ENCODE results near the gene FRMD3. TPM values are rescaled to one million over a fixed set of nuclear protein-coding genes. Genes with fewer than 3 reads are reported as not detected.

The FRMD3 gene
- total and polyA plus RNA-seq, 10 donors: 0.82 to 45.8 (median 18.9) TPM

DNA sequence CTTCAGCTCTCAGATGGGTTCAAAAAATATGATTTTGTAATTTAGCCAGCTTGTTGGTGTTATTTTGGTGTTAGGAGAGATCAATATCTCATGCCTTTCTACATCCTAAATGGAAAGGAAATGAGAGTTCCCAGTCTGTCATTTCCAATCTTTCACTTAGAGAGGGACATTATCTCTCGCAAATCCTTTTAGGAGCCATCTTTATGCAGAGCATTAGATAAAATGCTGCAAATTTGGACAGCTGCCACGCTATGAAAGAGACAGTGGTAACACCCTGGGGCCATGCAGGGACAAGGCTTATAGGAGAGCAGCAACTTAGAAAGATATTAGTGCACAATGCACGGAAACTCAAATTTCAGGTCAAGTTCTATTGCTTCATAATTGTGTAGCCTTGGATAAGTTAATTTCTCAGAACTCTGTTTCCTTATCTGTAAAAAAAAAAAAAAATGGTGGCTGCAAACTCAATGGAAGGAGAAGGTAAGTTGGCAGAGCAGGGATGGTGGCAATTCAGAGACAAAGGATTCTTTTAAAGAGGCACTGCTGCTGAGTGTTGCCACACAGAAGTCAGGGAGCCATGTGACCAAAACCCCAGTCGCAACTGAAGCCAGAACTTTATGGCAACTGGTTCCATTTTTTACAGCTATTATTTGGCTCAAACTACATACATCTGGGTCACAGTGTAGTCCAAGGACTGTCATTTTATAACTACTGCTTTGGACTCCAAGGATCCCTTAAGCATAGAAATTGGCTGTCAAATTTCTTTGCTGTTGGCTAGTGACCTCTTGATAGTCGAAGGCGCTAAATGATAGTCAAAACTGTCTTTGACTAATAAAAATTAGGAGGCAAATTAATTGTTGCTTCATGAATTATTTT is 210.2 kb downstream of the FRMD3 start:
- H3K27ac ChIP-seq: peak overlapping the region in 7 of 8 donors; percentile 14 to 50 (median 42)

DNA sequence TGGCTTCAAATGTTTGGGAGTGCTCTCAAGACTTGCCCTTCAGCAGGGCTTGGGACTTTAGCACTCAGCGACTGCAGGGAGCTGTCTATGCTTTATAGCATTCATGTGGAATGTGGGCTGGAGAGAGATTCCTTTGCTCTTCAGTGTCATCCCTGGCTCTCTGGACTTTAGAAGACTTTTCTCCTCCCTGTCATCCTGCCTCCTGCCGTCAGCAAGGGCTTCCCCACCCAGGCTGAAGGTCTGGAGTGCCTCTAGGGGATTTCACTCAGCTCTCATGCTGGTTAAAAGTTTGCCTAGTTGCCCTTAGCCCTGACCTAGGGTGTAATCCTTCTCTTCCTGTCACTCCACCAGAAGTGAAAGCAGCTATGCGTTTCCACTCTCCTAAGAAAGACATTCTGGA is 210.9 kb downstream of the FRMD3 start:
- Histone ChIP-seq H3K9me3 (peaks cover 0 to 10% (median 2%) of the 10 kb centered on the region in 8 donors), H3K27ac (peak overlapping the region in 7 of 8 donors; percentile 14 to 50 (median 42)), H3K27me3 (replicated peaks in 1 of 7) (no peaks in the 10 kb centered on the region), H3K4me3 (no peak overlapping the region), H3K36me3 (peaks cover 0 to 13% (median 0%) of the 10 kb centered on the region in 6 donors), H3K4me1 (peaks cover 0 to 17% (median 8%) of the 10 kb centered on the region in 6 donors)
- WGBS, 5 donors: 41 to 68% (median 55%) methylated on average over 3 of the region's 3 CpGs
- TF ChIP-seq, protein P1, sequence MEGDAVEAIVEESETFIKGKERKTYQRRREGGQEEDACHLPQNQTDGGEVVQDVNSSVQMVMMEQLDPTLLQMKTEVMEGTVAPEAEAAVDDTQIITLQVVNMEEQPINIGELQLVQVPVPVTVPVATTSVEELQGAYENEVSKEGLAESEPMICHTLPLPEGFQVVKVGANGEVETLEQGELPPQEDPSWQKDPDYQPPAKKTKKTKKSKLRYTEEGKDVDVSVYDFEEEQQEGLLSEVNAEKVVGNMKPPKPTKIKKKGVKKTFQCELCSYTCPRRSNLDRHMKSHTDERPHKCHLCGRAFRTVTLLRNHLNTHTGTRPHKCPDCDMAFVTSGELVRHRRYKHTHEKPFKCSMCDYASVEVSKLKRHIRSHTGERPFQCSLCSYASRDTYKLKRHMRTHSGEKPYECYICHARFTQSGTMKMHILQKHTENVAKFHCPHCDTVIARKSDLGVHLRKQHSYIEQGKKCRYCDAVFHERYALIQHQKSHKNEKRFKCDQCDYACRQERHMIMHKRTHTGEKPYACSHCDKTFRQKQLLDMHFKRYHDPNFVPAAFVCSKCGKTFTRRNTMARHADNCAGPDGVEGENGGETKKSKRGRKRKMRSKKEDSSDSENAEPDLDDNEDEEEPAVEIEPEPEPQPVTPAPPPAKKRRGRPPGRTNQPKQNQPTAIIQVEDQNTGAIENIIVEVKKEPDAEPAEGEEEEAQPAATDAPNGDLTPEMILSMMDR (IDR thresholded peaks at IDR 0.05 in 8 of 11, conservative IDR thresholded peaks at IDR 0.05 in 3 of 11): no peak
- TF ChIP-seq POLR2A (IDR thresholded peaks at IDR 0.05) (no peak), POLR2AphosphoS5 (IDR thresholded peaks at IDR 0.05) (no peak)
- no peak for DNase-seq
- intact Hi-C loops (cut with DNase I; ENCODE audit: low total_unique reads): no loop called here

More for the DNA sequence above, 210.2 kb downstream of the FRMD3 start:
- Histone ChIP-seq H3K27me3 (replicated peaks in 1 of 7) (no peaks in the 10 kb centered on the region), H3K4me3 (no peak overlapping the region), H3K36me3 (peaks cover 0 to 12% (median 0%) of the 10 kb centered on the region in 6 donors), H3K9me3 (peaks cover 0 to 9% (median 2%) of the 10 kb centered on the region in 8 donors), H3K4me1 (peaks cover 0 to 17% (median 8%) of the 10 kb centered on the region in 6 donors)
- 57 to 71% (median 62%) methylated on average over 6 of the region's 6 CpGs for WGBS, 5 donors
- intact Hi-C loops (cut with DNase I; ENCODE audit: low total_unique reads): no loop called here
- DNase-seq: no peak
- TF ChIP-seq POLR2A (IDR thresholded peaks at IDR 0.05) (no peak), POLR2AphosphoS5 (IDR thresholded peaks at IDR 0.05) (no peak)
- TF ChIP-seq, protein P1 (IDR thresholded peaks at IDR 0.05 in 8 of 11, conservative IDR thresholded peaks at IDR 0.05 in 3 of 11): no peak

DNA sequence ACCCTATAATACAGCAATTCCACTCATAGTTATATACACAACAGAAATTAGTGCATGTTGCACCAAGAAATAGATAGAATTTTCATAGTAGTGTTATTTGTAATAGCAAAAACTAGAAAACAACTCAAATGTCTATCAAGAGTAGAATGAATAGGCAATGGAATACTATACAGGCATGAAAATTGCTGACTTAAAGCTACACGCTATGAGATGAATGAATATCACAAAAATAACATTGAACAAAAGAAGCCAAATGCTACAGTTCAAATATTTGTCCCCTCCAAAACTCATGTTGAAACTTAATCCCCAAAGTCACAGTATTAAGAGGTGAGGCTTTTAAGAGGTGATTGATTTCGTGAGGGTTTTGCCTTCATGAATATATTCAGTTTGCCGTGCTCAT is 215.1 kb downstream of the FRMD3 start:
- Histone ChIP-seq H3K4me3 (no peak overlapping the region), H3K27me3 (replicated peaks in 1 of 7) (no peaks in the 10 kb centered on the region), H3K36me3 (peaks cover 0 to 19% (median 0%) of the 10 kb centered on the region in 6 donors), H3K9me3 (peaks cover 0 to 15% (median 0%) of the 10 kb centered on the region in 8 donors), H3K4me1 (peaks cover 0 to 16% (median 8%) of the 10 kb centered on the region in 6 donors), H3K27ac (no peak overlapping the region)
- intact Hi-C loops (cut with DNase I; ENCODE audit: low total_unique reads): no loop called here
- no peak for DNase-seq
- 91 to 99% (median 94%) methylated on average over 3 of the region's 3 CpGs for WGBS, 5 donors
- TF ChIP-seq, protein P1 (IDR thresholded peaks at IDR 0.05 in 8 of 11, conservative IDR thresholded peaks at IDR 0.05 in 3 of 11): no peak
- no peak for TF ChIP-seq POLR2A (IDR thresholded peaks at IDR 0.05)
- no peak for TF ChIP-seq POLR2AphosphoS5 (IDR thresholded peaks at IDR 0.05)

DNA sequence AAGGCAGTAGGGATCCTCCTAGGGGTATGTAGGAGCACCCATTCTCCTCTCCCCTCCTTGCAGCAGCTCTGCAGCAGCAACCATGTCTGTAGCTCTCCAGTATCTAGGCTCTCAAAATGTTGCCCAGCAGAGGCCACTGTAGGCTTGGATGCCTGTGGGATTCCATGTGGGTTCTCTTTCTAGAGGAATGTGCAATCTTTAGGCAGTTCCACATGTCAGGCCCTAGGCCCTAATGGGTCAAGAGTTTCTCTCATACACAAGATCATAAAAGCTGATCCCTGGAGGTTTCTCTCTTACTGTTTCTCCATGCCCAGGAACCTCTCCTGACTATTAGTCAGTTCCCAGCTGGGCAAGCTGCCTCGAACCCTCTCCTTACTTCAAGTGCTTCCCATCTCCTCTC is 215.8 kb downstream of the FRMD3 start:
- intact Hi-C loops (cut with DNase I; ENCODE audit: low total_unique reads): no loop called here
- Histone ChIP-seq H3K4me3 (no peak overlapping the region), H3K27me3 (replicated peaks in 1 of 7) (no peaks in the 10 kb centered on the region), H3K36me3 (peaks cover 0 to 19% (median 0%) of the 10 kb centered on the region in 6 donors), H3K27ac (no peak overlapping the region), H3K4me1 (peaks cover 0 to 10% (median 5%) of the 10 kb centered on the region in 6 donors), H3K9me3 (peaks cover 0 to 15% (median 0%) of the 10 kb centered on the region in 8 donors)
- DNase-seq: no peak
- TF ChIP-seq POLR2AphosphoS5 (IDR thresholded peaks at IDR 0.05): no peak
- TF ChIP-seq, protein P1 (IDR thresholded peaks at IDR 0.05 in 8 of 11, conservative IDR thresholded peaks at IDR 0.05 in 3 of 11): no peak
- no peak for TF ChIP-seq POLR2A (IDR thresholded peaks at IDR 0.05)
- 72 to 91% (median 87%) methylated on average over 1 of the region's 1 CpG for WGBS, 5 donors
